Adipocyte (in vitro differentiated cells): ENCODE results near the gene LCLAT1.

Experiments used
- DNase-seq: peaks from one replicate; pipeline ENCODE4 v3.0.0-alpha.2; 2015; ENCODE audit warnings: low read depth
- H3K27me3 ChIP-seq: replicated peaks from 2 replicates; pipeline ENCODE4 v1.7.0; 2013; ENCODE audit warnings: mild to moderate bottlenecking, low read length, moderate library complexity; ENCODE audit not compliant: control insufficient read depth, insufficient read depth
- H3K36me3 ChIP-seq: 2 replicates; pipeline ENCODE4 v1.7.0; 2013; ENCODE audit warnings: low read length, mild to moderate bottlenecking, moderate library complexity; ENCODE audit not compliant: control insufficient read depth, insufficient read depth, severe bottlenecking
- H3K4me1 ChIP-seq: 2 replicates; pipeline ENCODE4 v1.7.0; 2013; ENCODE audit warnings: mild to moderate bottlenecking, low read length, moderate library complexity; ENCODE audit not compliant: control insufficient read depth, insufficient read depth
- H3K4me3 ChIP-seq: 2 replicates; pipeline ENCODE4 v1.7.0; 2013; ENCODE audit warnings: mild to moderate bottlenecking, low read length, moderate library complexity
- H3K9ac ChIP-seq: 2 replicates; pipeline ENCODE4 v1.7.0; 2013; ENCODE audit warnings: mild to moderate bottlenecking, low read length, moderate library complexity
- H3K9me3 ChIP-seq: 2 replicates; pipeline ENCODE4 v1.7.0; 2013; ENCODE audit warnings: mild to moderate bottlenecking, low read length, moderate library complexity; ENCODE audit not compliant: control insufficient read depth

Gene LCLAT1

GRCh38 chr2:30681022-30681421 lies 234.0 kb downstream of the LCLAT1 start:
- H3K9me3 ChIP-seq: no peaks in the 10 kb centered on the region
- no peaks in the 10 kb centered on the region for H3K27me3 ChIP-seq
- H3K4me1 ChIP-seq: no peaks in the 10 kb centered on the region
- DNase-seq: no peak
- no peaks in the 10 kb centered on the region for H3K36me3 ChIP-seq
- no peak overlapping the region for H3K9ac ChIP-seq
- H3K4me3 ChIP-seq: no peak overlapping the region

DNA sequence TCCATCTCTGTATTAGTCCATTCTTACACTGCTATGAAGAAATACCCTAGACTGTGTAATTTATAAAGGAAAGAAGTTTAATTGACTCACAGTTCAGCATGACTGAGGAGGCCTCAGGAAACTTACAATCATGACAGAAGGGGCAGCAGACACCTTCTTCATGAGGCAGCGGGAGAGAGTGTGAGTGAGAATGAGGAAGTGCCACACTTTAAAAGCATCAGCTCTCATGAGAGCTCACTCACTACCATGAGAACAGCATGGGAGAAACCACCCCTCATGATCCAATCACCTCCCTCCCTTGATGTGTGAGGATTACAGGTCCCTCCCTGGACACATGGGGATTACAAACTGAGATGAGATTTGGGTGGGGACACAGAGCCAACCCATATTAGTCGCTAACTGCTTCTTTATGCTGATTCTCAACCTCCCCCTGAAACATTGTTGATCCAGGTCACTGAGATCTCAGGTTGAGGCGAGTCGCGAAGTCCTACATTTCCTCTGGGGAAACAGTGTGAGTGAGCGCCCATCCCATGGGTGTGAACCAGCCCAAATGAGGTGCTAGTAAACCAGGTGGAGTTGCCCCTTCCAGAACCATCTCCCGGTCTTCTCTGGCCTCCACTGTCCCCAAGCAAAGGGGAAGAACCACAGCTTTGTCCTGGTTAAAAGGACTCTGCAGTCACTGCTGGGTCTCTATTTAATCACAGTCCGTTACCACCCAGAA lies 236.3 kb downstream of the LCLAT1 start:
- H3K36me3 ChIP-seq: no peaks in the 10 kb centered on the region
- no peak overlapping the region for H3K9ac ChIP-seq
- no peaks in the 10 kb centered on the region for H3K27me3 ChIP-seq
- H3K4me3 ChIP-seq: no peak overlapping the region
- H3K9me3 ChIP-seq: no peaks in the 10 kb centered on the region
- no peak for DNase-seq
- no peaks in the 10 kb centered on the region for H3K4me1 ChIP-seq

DNA sequence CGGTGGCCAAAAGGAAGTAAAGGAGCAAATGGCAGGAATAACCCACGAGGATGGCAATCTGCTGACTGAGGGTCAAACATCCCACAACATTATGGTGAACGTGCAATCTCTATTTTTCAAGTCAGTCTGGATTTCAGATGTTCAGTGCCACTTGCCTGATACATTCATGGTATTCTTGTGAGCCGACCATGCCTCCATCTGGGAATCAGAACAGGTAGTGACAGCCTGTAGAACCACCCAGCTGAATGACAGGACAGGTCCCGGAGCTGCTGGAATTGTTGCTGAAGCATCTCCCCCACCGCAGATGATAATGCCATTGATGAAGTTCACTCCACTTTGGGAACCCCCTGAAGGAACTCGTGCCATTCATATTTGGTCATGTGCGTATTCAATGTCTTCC lies 237.0 kb downstream of the LCLAT1 start:
- H3K36me3 ChIP-seq: no peaks in the 10 kb centered on the region
- no peak overlapping the region for H3K4me3 ChIP-seq
- H3K9ac ChIP-seq: no peak overlapping the region
- H3K4me1 ChIP-seq: no peaks in the 10 kb centered on the region
- H3K27me3 ChIP-seq: no peaks in the 10 kb centered on the region
- H3K9me3 ChIP-seq: no peaks in the 10 kb centered on the region
- DNase-seq: no peak

DNA sequence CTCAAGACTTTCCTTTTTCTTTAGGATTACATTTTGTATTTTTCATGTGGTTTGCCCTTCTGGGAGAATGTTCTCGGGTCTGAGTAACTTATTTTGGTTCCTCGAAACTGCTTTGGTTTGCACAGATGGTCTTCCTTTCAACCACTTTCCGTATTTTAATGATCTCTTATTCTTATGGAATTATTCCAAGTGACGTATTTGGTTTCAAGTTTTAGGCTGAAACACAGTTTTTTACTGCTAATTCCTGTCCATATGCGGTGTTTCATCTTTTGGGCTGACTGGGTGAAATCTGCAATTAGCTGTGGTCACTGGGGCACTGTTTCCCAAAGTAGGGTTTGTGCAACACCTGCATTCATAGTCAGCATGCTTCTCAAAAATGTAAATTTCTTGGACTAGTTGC lies 237.5 kb downstream of the LCLAT1 start:
- no peak overlapping the region for H3K4me3 ChIP-seq
- no peaks in the 10 kb centered on the region for H3K27me3 ChIP-seq
- DNase-seq: no peak
- no peaks in the 10 kb centered on the region for H3K36me3 ChIP-seq
- no peak overlapping the region for H3K9ac ChIP-seq
- H3K9me3 ChIP-seq: no peaks in the 10 kb centered on the region
- H3K4me1 ChIP-seq: peaks cover 3% of the 10 kb centered on the region

- no peak for DNase-seq
- H3K27me3 ChIP-seq: no peaks in the 10 kb centered on the region
- H3K4me1 ChIP-seq: peaks cover 8% of the 10 kb centered on the region
Measured at GRCh38 chr2:30684996-30685395, 237.9 kb downstream of the LCLAT1 start.

DNA sequence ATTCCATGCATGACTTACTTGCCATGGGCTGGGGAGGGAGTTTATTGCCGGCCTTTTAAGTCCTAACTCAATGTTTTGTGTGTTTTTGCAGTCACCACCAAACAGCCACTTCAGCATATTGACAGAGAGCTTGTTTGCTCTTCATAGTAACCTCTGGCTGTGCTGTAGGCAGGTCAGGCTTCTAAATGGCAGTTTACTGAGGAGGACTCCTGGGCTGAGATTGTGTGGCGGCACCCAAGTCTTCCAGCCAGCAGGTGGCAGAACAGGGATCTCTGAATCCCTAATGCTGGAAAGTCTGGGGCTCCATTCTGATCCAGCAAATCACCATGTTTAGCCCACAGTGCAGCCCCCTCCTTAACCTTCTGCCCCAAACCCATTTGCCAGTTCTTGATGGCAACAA lies 239.0 kb downstream of the LCLAT1 start:
- H3K4me1 ChIP-seq: peaks cover 13% of the 10 kb centered on the region
- no peak for DNase-seq
- no peak overlapping the region for H3K4me3 ChIP-seq
- H3K36me3 ChIP-seq: no peaks in the 10 kb centered on the region
- no peaks in the 10 kb centered on the region for H3K27me3 ChIP-seq
- H3K9me3 ChIP-seq: no peaks in the 10 kb centered on the region
- H3K9ac ChIP-seq: no peak overlapping the region

More at GRCh38 chr2:30684996-30685395, 237.9 kb downstream of the LCLAT1 start:
- no peaks in the 10 kb centered on the region for H3K36me3 ChIP-seq
- no peaks in the 10 kb centered on the region for H3K9me3 ChIP-seq
- no peak overlapping the region for H3K9ac ChIP-seq
- no peak overlapping the region for H3K4me3 ChIP-seq

DNA sequence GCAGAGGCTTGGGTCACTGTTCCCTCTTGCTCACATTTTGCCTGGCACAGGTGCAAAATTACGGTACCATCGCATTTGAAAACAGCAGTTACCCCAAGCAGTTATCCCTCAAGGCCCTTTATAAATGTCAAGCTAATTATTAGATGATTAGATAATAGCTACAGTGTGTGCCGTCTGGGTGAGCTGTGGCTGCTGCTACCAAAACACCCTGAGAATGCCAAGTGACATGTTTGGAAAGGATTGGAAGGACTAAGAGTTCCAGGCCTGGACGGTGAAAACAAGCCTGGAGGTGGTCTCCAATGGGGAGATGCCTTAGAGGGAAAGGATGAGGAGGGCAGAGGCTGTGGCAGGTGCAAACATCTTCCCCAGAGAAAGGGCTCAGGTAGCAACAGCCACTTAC lies 239.6 kb downstream of the LCLAT1 start:
- no peaks in the 10 kb centered on the region for H3K9me3 ChIP-seq
- no peak overlapping the region for H3K4me3 ChIP-seq
- no peaks in the 10 kb centered on the region for H3K27me3 ChIP-seq
- H3K4me1 ChIP-seq: peaks cover 13% of the 10 kb centered on the region
- no peak for DNase-seq
- H3K36me3 ChIP-seq: no peaks in the 10 kb centered on the region
- H3K9ac ChIP-seq: no peak overlapping the region

DNA sequence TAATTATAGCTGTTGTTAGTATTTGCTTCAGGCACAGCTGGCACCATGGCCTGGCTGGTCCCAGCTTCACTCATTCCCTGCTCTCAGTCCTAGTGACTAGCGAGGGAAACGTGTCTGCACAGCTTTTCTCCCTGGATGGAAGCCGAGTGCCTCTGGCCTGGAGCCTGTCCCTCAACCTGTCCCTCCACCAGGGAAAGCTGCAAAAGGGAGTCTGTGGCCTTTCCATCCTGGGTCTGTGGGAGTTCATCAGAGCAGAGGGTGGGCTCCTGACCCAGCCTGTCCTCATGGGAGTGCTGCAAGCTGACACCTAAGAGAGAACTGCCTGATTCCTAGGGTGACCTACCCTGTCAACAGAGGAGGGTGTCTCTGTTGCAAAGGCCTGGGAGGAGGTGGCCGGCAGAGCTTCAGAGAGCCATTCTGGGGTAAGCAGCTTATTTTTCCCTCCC lies 241.9 kb downstream of the LCLAT1 start:
- peaks cover 27% of the 10 kb centered on the region for H3K4me1 ChIP-seq
- no peaks in the 10 kb centered on the region for H3K36me3 ChIP-seq
- H3K27me3 ChIP-seq: no peaks in the 10 kb centered on the region
- no peaks in the 10 kb centered on the region for H3K9me3 ChIP-seq
- no peak for DNase-seq
- H3K9ac ChIP-seq: no peak overlapping the region
- H3K4me3 ChIP-seq: no peak overlapping the region

DNA sequence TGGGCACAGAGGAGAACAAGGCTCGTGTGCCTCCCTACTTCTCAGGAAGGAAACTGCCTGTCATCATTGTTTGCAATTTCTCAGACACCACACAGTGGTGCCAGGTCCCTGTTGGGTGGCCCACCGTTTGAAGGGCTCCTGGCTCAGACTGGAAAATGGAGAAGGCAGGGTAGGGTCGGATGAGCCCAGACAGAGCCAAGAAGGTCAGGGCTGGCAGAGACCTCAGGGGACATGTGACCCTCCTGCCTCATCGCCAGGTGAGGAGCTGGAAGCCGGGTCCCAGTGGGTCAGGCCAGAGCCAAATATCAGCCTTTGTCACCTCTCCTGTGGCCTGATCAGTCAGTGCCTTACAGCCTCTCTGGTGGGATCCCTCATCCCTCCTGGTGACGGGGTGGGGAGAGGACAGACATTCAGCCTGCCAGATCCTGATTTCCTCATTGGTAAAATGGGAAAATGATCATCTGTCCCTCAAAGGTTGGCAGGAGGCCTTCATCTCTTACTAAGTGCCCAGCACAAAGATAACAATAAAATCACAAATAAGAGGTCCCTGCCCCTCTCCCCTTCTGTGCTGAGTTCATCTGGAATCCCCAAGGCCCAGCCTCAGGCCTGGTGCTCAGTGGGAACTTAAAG lies 242.6 kb downstream of the LCLAT1 start:
- DNase-seq: no peak
- peak overlapping the region; percentile 30 for H3K9ac ChIP-seq
- H3K9me3 ChIP-seq: no peaks in the 10 kb centered on the region
- H3K4me3 ChIP-seq: no peak overlapping the region
- H3K4me1 ChIP-seq: peaks cover 27% of the 10 kb centered on the region
- no peaks in the 10 kb centered on the region for H3K27me3 ChIP-seq
- H3K36me3 ChIP-seq: no peaks in the 10 kb centered on the region

GRCh38 chr2:30690126-30690561 lies 243.1 kb downstream of the LCLAT1 start:
- DNase-seq: no peak
- H3K36me3 ChIP-seq: no peaks in the 10 kb centered on the region
- no peaks in the 10 kb centered on the region for H3K27me3 ChIP-seq
- peaks cover 27% of the 10 kb centered on the region for H3K4me1 ChIP-seq
- H3K9me3 ChIP-seq: no peaks in the 10 kb centered on the region
- no peak overlapping the region for H3K9ac ChIP-seq
- no peak overlapping the region for H3K4me3 ChIP-seq

GRCh38 chr2:30691091-30691947 lies 244.3 kb downstream of the LCLAT1 start:
- peaks cover 27% of the 10 kb centered on the region for H3K4me1 ChIP-seq
- no peaks in the 10 kb centered on the region for H3K9me3 ChIP-seq
- no peaks in the 10 kb centered on the region for H3K36me3 ChIP-seq
- no peak for DNase-seq
- no peak overlapping the region for H3K4me3 ChIP-seq
- H3K27me3 ChIP-seq: no peaks in the 10 kb centered on the region
- H3K9ac ChIP-seq: no peak overlapping the region
